Endothelial cell of umbilical vein (primary cell): ENCODE measurements around the gene CEMP1. TPM values are rescaled to one million over a fixed set of nuclear protein-coding genes. Genes with fewer than 3 reads are reported as not detected.

ENCODE experiments used
- BruUV-seq: library from RNA; stranded (reverse); fragments of 400-500 nt; replicated peaks from 2 replicates; lab custom pipeline; 2021; lab: Mats Ljungman, UMichigan
- CTCF ChIA-PET: fragments of 300-600, 350-600 bp; sonication (Branson Sonifier 250); formaldehyde crosslinking; loops from one replicate; lab custom pipeline; 2021; ENCODE audit warnings: antibody characterized with exemption, inconsistent platforms; lab: Charles Lee
- POLR2A ChIA-PET: fragments of 300-600, 350-600 bp; sonication (Branson Sonifier 250); formaldehyde crosslinking; loops from one replicate; lab custom pipeline; 2021; ENCODE audit warnings: antibody characterized with exemption, inconsistent platforms; lab: Charles Lee
- DNase-seq: peaks from one replicate; pipeline ENCODE4 v3.0.0-alpha.2; 2011; ENCODE audit warnings: low read depth, low spot score
- FAIRE-seq: peaks from 2 replicates; lab custom pipeline; 2011; peaks lifted over from hg19 to GRCh38; lab: Jason Lieb, UNC
- H2AFZ ChIP-seq: 2 replicates; pipeline ENCODE4 v1.6.0; 2012; ENCODE audit warnings: low read depth, low read length, control low read depth, inconsistent platforms
- H3K27ac ChIP-seq: 2 replicates; pipeline ENCODE4 v1.5.1; 2011; ENCODE audit warnings: low read depth, mild to moderate bottlenecking, control low read depth, low read length, moderate library complexity; ENCODE audit not compliant: insufficient read depth
- H3K27me3 ChIP-seq, 2 experiments: 2 replicates each; pipeline versions ENCODE4 v1.6.0 to v1.6.1; 2011; ENCODE audit warnings: low read length in 2 of 2, mixed read lengths in 1 of 2; ENCODE audit not compliant: control insufficient read depth in 2 of 2, insufficient read depth in 2 of 2
- H3K36me3 ChIP-seq, 2 experiments: 2 replicates in 1 of 2; 3 replicates in 1 of 2; pipeline ENCODE4 v1.5.1; 2011; ENCODE audit warnings: low read length in 2 of 2, mild to moderate bottlenecking in 1 of 2, moderate library complexity in 1 of 2; ENCODE audit not compliant: control insufficient read depth in 2 of 2, insufficient read depth in 2 of 2; ENCODE audit errors: extremely low read depth in 1 of 2
- H3K4me1 ChIP-seq: 3 replicates; pipeline ENCODE4 v1.5.1; 2011; ENCODE audit warnings: mild to moderate bottlenecking, low read length; ENCODE audit not compliant: control insufficient read depth, insufficient read depth; ENCODE audit errors: extremely low read depth
- H3K4me2 ChIP-seq: 2 replicates; pipeline ENCODE4 v1.6.1; 2011; ENCODE audit warnings: low read length, control low read depth, mixed read lengths; ENCODE audit not compliant: insufficient read depth
- H3K4me3 ChIP-seq, 3 experiments: fragments of 200-600 bp in 1 of 3; sonication (generic), shearing (Covaris generic) in 1 of 3; replicated peaks in 1 of 3; 2 replicates each; pipeline ENCODE4 v1.5.1; 2011 to 2016; ENCODE audit warnings: control low read depth in 3 of 3, low read length in 3 of 3, mild to moderate bottlenecking in 2 of 3, inconsistent platforms in 1 of 3, low read depth in 1 of 3, moderate library complexity in 1 of 3; ENCODE audit not compliant: insufficient read depth in 1 of 3
- H3K79me2 ChIP-seq: 2 replicates; pipeline ENCODE4 v1.6.0; 2012; ENCODE audit warnings: low read length, inconsistent platforms; ENCODE audit not compliant: control insufficient read depth, insufficient read depth
- H3K9ac ChIP-seq: replicated peaks from 2 replicates; pipeline ENCODE3; 2011; ENCODE audit warnings: low read length, control low read depth; ENCODE audit not compliant: insufficient read depth; ENCODE audit errors: extremely low read depth
- H3K9me1 ChIP-seq: replicated peaks from 3 replicates; pipeline ENCODE4 v1.6.0; 2011; ENCODE audit warnings: mild to moderate bottlenecking, low read length; ENCODE audit not compliant: control insufficient read depth, insufficient read depth; ENCODE audit errors: extremely low read depth
- H3K9me3 ChIP-seq: replicated peaks from 2 replicates; pipeline ENCODE4 v1.5.1; 2012; ENCODE audit warnings: low read length, inconsistent platforms; ENCODE audit not compliant: control insufficient read depth, insufficient read depth
- H4K20me1 ChIP-seq: replicated peaks from 2 replicates; pipeline ENCODE3; 2011; ENCODE audit warnings: mild to moderate bottlenecking, low read length; ENCODE audit not compliant: control insufficient read depth, insufficient read depth; ENCODE audit errors: extremely low read depth
- CTCF ChIP-seq, 2 donors: IDR thresholded peaks; 1 replicate in 1 of 2; 2 replicates in 1 of 2; pipeline ENCODE4 v1.5.1; 2011; ENCODE audit warnings: low read length in 2 of 2, mild to moderate bottlenecking in 2 of 2, moderate library complexity in 2 of 2, control low read depth in 1 of 2, inconsistent platforms in 1 of 2, low read depth in 1 of 2; ENCODE audit not compliant: insufficient read depth in 1 of 2; ENCODE audit errors: extremely low read depth in 1 of 2
- EZH2 ChIP-seq: IDR thresholded peaks from 2 replicates; pipeline ENCODE4 v1.6.1; 2012; ENCODE audit warnings: borderline replicate concordance, low read depth, mild to moderate bottlenecking, moderate library complexity, low read length, inconsistent platforms; ENCODE audit not compliant: severe bottlenecking
- FOS ChIP-seq: IDR thresholded peaks from 2 replicates; pipeline ENCODE4 v1.6.1; 2011; ENCODE audit warnings: mild to moderate bottlenecking, low read length, moderate library complexity, borderline replicate concordance; ENCODE audit not compliant: insufficient read depth
- MYC ChIP-seq: IDR thresholded peaks from one replicate; pipeline ENCODE4 v1.6.1; 2011; ENCODE audit warnings: mild to moderate bottlenecking, low read depth, low read length
- POLR2A ChIP-seq: IDR thresholded peaks from 2 replicates; pipeline ENCODE4 v1.6.1; 2012; ENCODE audit warnings: low read depth, mild to moderate bottlenecking, control low read depth, low read length
- dilution Hi-C: fragments of 300-500 bp; cut with MboI; formaldehyde crosslinking; loops from one replicate; pipeline ENCODE4 v1.15.0; 2019; ENCODE audit warnings: low sequenced_read_pairs; ENCODE audit not compliant: extremely low pct_ligation_motif_present
- intact Hi-C: fragments of 100-400 bp; cut with micrococcal nuclease; formaldehyde crosslinking; loops from one replicate; pipeline ENCODE4 v1.10.0; 2022
- polyA plus RNA-seq, 4 experiments: library from polyadenylated mRNA; depleted of rRNA in 3 of 4; stranded (reverse) in 3 of 4; unstranded in 1 of 4; fragments of >200 nt; gene quantifications; 2 replicates each; pipeline versions ENCODE4 v1.2.1 to v1.2.3, GENCODE V29; 2011 to 2012; ENCODE audit warnings: missing spikeins in 1 of 4
- total RNA-seq: library from RNA; stranded (reverse); gene quantifications from 2 replicates; pipeline ENCODE4 v1.2.3, GENCODE V29; 2021

The CEMP1 gene
- total and polyA plus RNA-seq, 2 donors (not counting 3 experiments of a cell fraction or from before 2014, with no cell fraction given), result not detected

GRCh38 chr16:2532494-2533141 is 1.4 kb upstream of the CEMP1 start:
- ChIA-PET POLR2A (no interaction called here), CTCF (interaction anchor here (0.7 to 0.9 kb wide), 2 partner anchors 12 to 63 kb away, joined by 3 to 4 read pairs; partner anchors contain the start of gene AMDHD2)
- TF ChIP-seq POLR2A (no peak), MYC (no peak), CTCF (IDR thresholded peaks at IDR 0.05; ENCODE audit: extremely low read depth in 1 of 2, insufficient read depth in 1 of 2, low read depth in 1 of 2, low read length in 2 of 2) (no peak), FOS (no peak), EZH2 (no peak)
- peak; percentile 74 for FAIRE-seq
- H3K27ac ChIP-seq, result peak overlapping the region; percentile 16
- DNase-seq, result peak; percentile 46
- H3K36me3 ChIP-seq, result peaks cover 2 to 20% of the 10 kb centered on the region in 2 experiments
- BruUV-seq, result no TSS peak
- H3K9me1 ChIP-seq, result no peaks in the 10 kb centered on the region
- H2AFZ ChIP-seq, result peak overlapping the region; percentile 43
- no peaks in the 10 kb centered on the region for H3K27me3 ChIP-seq
- peak overlapping the region; percentile 41 to 62 (median 62) for H3K4me3 ChIP-seq
- H4K20me1 ChIP-seq, result no peaks in the 10 kb centered on the region
- dilution Hi-C loops, result no loop called here
- H3K9me3 ChIP-seq, result no peaks in the 10 kb centered on the region
- no peaks in the 10 kb centered on the region for H3K79me2 ChIP-seq
- intact Hi-C loops, result no loop called here
- peak overlapping the region; percentile 46 for H3K9ac ChIP-seq
- peak overlapping the region; percentile 68 for H3K4me2 ChIP-seq
- H3K4me1 ChIP-seq, result peaks cover 15% of the 10 kb centered on the region
